GM23248 (cell line): ENCODE data around the gene PEPD.

ENCODE experiments used
- EZH2 ChIP-seq: fragments of 200-600 bp; sonication (generic); IDR thresholded peaks from 2 replicates; pipeline ENCODE4 v1.6.1; 2018; ENCODE audit warnings: antibody characterized with exemption, mild to moderate bottlenecking; ENCODE audit not compliant: insufficient read depth, poor library complexity, severe bottlenecking
- EZH2phosphoT487 ChIP-seq: fragments of 200-600 bp; sonication (generic); IDR thresholded peaks from 2 replicates; pipeline ENCODE4 v1.6.1; 2018; ENCODE audit warnings: antibody characterized with exemption, moderate library complexity, mild to moderate bottlenecking, low read depth; ENCODE audit not compliant: insufficient read depth

DNA sequence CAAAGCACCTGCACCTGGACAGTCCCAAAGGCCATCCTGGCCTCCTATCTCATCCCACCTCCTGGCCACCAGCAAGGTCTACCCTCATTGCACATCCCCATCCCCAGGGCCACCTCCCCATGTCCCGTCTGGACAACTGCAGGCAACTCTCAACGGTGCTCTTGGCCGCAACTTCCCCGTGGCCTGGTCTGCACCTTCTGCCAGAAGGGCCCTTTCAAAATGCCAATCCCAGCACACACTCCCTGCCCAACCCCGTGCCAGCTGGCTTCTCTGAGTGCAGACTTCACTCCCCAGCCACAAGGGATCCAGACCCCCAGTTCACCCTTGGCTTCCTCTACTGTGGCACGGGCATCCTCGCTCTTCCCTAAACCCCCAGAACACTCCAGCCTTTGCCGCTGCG lies 8.2 kb downstream of the PEPD start:
- TF ChIP-seq EZH2 (no peak), EZH2phosphoT487 (no peak)
